Ammon's horn (tissue), 1 donor: ENCODE measurements around the gene AMH.
A peak's percentile ranks its signal among the peaks of the same experiment; 100 is the strongest.

Experiments used
- DNase-seq: peaks from one replicate; pipeline ENCODE4 v3.0.0-alpha.2; 2016; ENCODE audit warnings: low spot score

Gene AMH

DNA sequence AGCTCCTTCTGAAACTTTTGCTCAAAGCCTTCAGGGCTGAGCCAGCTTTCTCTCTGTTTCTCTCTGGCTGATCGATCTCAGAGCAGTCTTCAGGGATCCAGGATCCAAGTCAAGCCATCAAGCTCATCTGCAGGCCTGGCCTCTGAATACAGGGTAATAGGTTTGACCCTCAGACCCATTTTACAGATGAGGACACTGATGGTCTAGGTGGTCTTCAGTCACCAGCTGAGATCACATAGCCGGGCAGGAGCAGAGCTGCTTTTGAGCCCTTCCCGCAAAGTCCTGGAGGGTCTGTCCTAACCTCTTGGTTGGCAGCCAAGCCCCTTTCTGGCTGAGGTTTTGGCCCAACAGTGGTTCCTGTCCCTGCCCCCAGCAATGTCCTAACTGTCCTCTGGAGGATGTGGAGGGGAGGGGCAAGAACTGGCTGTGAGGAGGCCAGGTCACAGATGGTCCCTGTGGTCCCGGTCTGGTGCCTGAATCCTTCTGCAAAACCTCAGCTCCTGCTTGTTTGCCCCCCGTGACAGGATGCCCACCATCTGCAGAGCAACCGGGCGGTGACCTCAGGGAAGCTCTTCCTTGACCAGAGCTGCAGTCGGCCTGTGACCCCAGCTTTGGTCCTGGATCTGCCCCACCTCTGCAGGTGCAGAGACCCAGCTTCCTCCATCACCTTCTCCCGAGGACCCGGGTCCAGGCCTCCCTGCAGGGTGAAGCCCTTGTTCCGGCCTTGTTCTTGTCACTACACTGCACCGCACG lies 38.6 kb downstream of the AMH start:
- DNase-seq = no peak

DNA sequence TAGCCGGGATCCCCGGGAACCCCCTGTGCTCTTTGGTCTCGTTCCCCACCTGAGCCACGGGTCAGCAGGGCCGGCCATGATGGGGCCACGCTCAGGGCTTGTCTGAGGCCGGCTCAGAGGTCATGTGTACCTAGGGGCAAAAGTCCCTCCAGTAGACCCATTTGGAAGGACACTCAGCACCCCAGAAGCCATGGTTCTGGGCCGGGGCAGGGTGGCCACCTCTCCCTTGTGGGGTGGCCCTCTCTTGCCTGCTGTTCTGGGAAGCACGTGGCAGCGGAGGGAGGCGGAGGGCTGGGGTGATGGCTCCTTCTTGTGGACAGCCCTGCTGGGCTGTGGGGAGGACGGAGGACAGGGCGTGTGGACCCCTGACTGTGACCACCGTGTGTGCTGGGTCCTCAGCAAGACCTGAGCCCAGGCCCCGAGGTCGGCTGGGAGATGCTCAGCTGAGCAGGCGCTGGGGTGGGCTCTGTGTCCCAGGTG lies 39.3 kb downstream of the AMH start:
- DNase-seq = no peak

DNA sequence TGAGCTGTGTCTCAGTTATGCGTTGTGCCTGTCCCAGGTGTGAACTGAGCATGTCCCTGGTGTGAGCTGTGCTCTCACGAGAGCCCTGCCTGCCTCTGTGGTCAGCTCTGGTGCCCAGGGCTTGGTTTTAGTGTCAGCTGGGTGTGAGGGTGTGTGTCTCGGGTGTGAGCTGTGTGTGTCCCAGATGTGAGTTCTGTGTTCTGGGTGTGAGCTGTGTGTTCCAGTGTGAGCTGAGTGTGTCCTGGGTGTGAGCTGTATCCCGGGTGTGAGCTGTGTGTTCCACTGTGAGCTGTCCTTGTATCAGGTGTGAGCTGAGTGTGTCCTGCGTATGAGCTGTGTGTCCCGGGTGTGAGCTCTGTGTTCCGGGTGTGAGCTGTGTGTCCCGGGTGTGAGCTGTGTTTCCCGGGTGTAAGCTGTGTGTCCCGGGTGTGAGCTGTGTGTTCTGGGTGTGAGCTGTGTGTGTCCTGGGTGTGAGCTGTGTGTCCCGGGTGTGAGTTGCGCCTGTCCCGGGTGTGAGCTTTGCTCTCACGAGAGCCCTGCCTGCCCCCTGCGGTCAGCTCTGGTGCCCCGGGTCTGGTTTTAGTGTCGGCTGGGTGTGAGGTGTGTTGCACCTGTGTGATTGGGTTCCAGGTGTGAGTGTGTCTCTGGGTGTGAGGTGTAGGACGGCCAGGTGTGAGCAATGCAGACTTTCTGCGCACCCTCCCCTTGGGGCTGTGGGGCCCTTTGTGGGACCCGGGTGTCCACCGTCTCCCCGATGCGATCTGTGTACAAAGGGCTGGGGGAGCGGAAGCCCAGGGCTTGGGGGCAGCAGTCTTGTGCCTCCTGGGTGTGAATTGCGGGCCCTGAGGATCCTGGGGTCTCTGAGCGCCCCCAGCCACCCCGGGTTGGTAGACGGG lies 39.9 kb downstream of the AMH start:
- no peak for DNase-seq

DNA sequence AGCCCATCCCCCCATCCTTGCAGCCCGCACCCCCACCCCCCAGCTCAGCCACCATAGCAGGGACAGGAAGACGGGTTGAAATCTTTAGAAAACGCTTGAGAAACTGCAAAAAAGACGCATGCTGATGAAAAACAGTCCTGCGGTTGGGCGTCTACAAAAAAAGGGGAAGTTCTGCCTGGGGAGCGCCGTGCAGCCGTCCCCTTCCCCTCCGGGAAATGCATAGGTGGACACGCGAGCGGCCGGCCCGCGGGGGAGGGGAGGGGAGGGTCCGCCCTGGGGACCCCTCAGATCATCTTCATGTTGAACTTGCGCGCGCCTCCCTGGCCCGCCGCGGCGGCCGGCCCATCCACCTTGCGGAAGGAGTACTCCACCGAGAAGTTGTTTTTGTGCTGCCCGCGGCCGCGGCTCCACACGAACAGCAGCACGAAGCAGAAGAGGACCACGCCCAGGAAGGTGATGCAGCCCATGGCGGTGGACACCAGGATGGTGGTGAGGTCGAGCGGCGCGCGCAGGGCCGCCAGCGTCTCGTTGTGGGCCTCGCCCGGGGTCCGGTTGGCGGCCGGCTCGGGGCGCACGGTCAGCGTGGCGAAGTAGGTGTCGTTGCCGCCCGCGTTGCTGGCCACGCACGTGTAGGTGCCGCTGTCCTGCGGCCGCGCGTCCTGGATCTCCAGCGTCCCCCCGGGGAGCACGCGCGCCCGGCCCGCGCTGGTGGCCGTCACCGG lies 40.8 kb downstream of the AMH start:
- no peak for DNase-seq

DNA sequence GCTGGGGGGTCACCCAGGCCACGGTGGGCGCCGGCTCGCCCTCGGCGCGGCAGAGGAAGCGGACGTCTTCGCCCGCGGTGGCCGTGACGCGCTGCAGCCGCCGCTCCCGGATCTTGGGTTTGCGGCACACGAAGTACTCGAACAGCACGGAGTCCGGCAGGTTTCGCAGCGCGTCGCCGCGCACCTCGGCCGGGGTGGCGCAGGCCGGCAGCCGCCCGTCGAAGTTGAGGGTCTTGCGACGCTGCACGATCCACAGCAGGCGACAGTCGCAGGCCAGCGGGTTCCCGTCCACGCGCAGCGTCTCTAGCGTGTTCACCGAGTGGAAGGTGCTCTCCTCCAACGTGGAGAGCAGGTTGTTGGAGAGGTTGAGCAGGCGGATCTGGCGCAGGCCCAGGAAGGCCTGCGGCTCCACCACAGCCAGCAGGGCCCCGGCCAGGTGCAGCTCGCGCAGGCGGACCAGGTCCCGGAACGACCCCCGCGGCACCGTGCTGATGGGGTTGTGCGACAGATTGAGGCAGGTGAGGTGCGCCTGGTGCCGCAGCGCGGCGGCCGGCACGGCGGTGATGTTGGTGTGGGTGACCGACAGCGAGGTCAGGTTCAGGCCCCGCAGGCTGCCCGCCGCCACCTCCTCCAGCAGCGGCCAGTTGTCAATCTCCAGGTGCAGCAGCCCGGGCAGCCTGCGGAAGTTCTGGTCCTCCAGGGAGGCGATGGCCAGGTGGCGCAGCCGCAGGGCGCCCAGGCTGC lies 41.5 kb downstream of the AMH start:
- DNase-seq = no peak

DNA sequence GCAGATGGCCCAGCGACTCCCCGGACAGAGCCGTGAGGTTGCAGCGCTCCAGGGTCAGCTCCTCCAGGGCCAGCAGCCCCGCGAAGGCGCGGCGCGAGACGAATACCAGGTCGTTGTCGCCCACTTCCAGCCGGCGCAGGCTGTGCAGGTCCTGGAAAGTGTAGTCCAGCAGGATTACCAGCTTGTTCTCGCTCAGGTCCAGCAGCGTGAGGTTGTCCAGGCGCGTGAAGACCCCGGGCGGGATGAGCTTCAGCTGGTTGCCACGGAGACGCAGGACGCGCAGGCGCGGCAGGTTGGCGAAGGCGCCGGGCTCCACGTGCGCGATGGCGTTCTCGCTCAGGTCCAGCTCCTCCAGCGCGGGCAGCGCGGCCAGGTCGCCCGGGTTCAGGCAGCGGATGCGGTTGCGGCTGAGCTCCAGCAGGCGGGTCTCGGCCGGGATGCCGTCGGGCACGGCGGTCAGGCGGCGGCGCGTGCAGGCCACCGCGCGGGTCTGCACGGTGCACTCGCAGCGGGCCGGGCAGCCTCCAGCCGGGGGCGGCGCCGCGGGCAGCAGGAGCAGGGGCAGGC lies 42.1 kb downstream of the AMH start:
- no peak for DNase-seq

DNA sequence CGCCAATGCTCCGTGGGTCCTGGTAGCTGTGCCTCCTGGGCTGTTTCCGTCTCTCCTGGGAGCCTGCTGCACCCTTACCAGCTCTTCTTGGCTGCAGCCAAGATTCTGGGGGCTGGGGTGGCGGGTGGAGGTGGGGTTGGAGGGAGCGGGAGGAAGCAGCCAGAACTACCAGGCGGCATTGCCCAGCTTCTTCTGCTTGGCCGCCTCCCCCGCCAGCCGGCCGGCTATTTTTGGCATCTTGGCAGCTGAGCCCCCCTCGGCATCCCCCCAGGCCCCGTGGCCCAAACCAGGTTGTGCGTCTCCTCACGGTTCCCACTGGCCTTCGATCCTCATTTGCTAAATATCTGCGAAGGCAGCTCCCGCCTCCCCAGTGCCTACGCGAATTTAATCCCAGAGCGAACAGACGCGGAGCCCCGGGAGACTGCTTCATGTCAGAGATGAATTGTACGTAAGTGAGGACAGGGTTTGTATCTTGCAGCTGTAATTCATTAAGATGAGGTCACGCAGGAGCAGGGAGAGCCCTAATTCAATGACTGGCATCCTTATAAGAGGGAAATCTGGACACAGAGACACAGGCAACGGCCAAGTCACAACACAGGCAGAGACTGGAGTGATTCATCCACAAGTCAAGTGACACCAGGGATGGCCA lies 45.7 kb downstream of the AMH start:
- DNase-seq = peak; percentile 50

DNA sequence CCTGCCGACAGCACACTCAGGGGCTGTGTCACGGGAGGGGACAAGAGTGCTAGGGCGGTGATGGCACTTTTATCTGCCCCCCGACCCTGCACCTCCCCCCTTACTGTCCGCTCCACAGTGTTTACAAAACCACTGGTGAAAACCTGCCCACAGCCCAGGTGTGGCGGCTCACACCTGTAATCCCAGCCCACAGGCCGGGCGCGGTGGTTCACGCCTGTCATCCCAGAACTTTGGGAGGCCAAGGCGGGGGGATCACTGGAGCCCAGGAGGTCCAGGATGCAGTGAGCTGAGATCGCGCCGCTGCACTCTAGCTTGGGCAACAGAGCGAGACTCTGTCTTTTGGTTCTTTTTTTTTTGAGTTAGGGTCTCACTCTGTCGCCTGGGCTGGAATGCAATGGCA lies 47.0 kb downstream of the AMH start:
- no peak for DNase-seq

DNA sequence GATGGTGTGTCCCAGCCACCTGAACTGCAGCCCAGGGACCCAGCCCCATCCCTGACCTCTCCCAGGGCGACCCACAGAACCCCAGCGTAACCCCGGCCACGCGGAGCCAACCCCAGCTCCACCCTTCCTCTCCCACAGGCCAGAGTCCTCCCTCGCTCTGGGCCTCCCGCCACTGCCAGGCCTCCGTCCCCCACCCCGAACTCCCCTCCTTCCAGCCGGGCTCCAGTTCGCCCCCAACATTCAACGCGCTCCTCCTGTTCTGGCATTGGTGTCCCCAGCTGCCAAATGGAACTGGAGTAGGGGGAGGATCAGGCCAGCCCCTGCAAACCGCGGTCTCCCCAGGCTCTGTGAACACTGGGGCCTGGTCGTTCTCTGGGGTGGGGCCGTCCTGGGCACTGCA lies 51.4 kb downstream of the AMH start:
- DNase-seq = no peak
